CD14-positive monocyte (primary cell): ENCODE results near the gene TIAM1. TPM values are rescaled to one million over a fixed set of nuclear protein-coding genes. Genes with fewer than 3 reads are reported as not detected.

ENCODE experiments used
- DNase-seq, 3 donors: peaks; one replicate each; pipeline ENCODE4 v3.0.0-alpha.2; 2011 to 2022
- H2AFZ ChIP-seq: 2 replicates; pipeline ENCODE4 v1.6.0; 2012; ENCODE audit warnings: mild to moderate bottlenecking, low read depth, low read length, inconsistent platforms; ENCODE audit not compliant: insufficient read depth, poor library complexity, severe bottlenecking
- H3K27ac ChIP-seq, 2 donors: 1 replicate in 1 of 2; 2 replicates in 1 of 2; pipeline ENCODE4 v1.5.1; 2012 to 2013; ENCODE audit warnings: low read length in 2 of 2, control low read depth in 1 of 2, inconsistent platforms in 1 of 2, low read depth in 1 of 2, mild to moderate bottlenecking in 1 of 2
- H3K27me3 ChIP-seq, 2 donors: one replicate each; pipeline versions ENCODE4 v1.6.0 to v1.6.1; 2011 to 2013; ENCODE audit warnings: low read length in 2 of 2; ENCODE audit not compliant: control insufficient read depth in 2 of 2, insufficient read depth in 2 of 2
- H3K36me3 ChIP-seq, 2 donors: replicated peaks in 1 of 2; 1 replicate in 1 of 2; 2 replicates in 1 of 2; pipeline versions ENCODE4 v1.5.1 to v1.6.1; 2012 to 2013; ENCODE audit warnings: low read length in 2 of 2, control low read depth in 1 of 2, inconsistent platforms in 1 of 2, mild to moderate bottlenecking in 1 of 2; ENCODE audit not compliant: insufficient read depth in 2 of 2, control insufficient read depth in 1 of 2
- H3K4me1 ChIP-seq, 2 donors: 1 replicate in 1 of 2; 2 replicates in 1 of 2; pipeline versions ENCODE4 v1.5.1 to v1.6.1; 2012 to 2013; ENCODE audit warnings: low read length in 2 of 2, control low read depth in 1 of 2, inconsistent platforms in 1 of 2, mild to moderate bottlenecking in 1 of 2, moderate library complexity in 1 of 2; ENCODE audit not compliant: insufficient read depth in 2 of 2, control insufficient read depth in 1 of 2
- H3K4me2 ChIP-seq: replicated peaks from 2 replicates; pipeline ENCODE3; 2012; ENCODE audit warnings: low read length, moderate library complexity, mild to moderate bottlenecking; ENCODE audit not compliant: poor library complexity, severe bottlenecking; ENCODE audit errors: extremely low read depth
- H3K4me3 ChIP-seq, 3 experiments: fragments of 200-600 bp in 1 of 3; sonication (generic) in 1 of 3; replicated peaks in 1 of 3; 1 replicate in 2 of 3; 2 replicates in 1 of 3; pipeline ENCODE4 v1.5.1; 2011 to 2013; ENCODE audit warnings: low read length in 3 of 3, mild to moderate bottlenecking in 3 of 3, control low read depth in 2 of 3, low read depth in 2 of 3, inconsistent platforms in 1 of 3, moderate library complexity in 1 of 3
- H3K79me2 ChIP-seq: 2 replicates; pipeline ENCODE4 v1.6.0; 2012; ENCODE audit warnings: mild to moderate bottlenecking, control low read depth, inconsistent platforms, low read length, moderate library complexity; ENCODE audit not compliant: insufficient read depth
- H3K9ac ChIP-seq: 2 replicates; pipeline ENCODE4 v1.6.0; 2017; ENCODE audit warnings: low read length, mild to moderate bottlenecking; ENCODE audit not compliant: insufficient read depth, poor library complexity, severe bottlenecking
- H3K9me3 ChIP-seq, 2 donors: replicated peaks in 1 of 2; 1 replicate in 1 of 2; 2 replicates in 1 of 2; pipeline versions ENCODE4 v1.5.1 to v1.6.1; 2012 to 2013; ENCODE audit warnings: low read length in 2 of 2, control low read depth in 1 of 2; ENCODE audit not compliant: control insufficient read depth in 1 of 2, insufficient read depth in 1 of 2
- H4K20me1 ChIP-seq: 2 replicates; pipeline ENCODE4 v1.6.0; 2012; ENCODE audit warnings: mild to moderate bottlenecking, low read length, control low read depth, moderate library complexity; ENCODE audit not compliant: insufficient read depth
- H3K27ac Mint-ChIP-seq, 7 donors: one replicate each; pipeline ENCODE4 v1.8.0; 2020; ENCODE audit warnings: mild to moderate bottlenecking in 7 of 7, mixed read lengths in 7 of 7, moderate library complexity in 6 of 7, inconsistent platforms in 2 of 7
- H3K27me3 Mint-ChIP-seq, 3 donors: one replicate each; pipeline ENCODE4 v1.8.0; 2021 to 2022; ENCODE audit warnings: low read depth in 3 of 3, mild to moderate bottlenecking in 3 of 3, mixed read lengths in 3 of 3, moderate library complexity in 3 of 3, inconsistent platforms in 1 of 3
- H3K36me3 Mint-ChIP-seq, 2 donors: one replicate each; pipeline ENCODE4 v1.8.0; 2020; ENCODE audit warnings: mixed read lengths in 2 of 2, inconsistent platforms in 1 of 2, mild to moderate bottlenecking in 1 of 2
- H3K4me1 Mint-ChIP-seq: one replicate; pipeline ENCODE4 v1.8.0; 2020; ENCODE audit warnings: mild to moderate bottlenecking, mixed read lengths
- H3K4me3 Mint-ChIP-seq, 2 donors: one replicate each; pipeline ENCODE4 v1.8.0; 2020; ENCODE audit warnings: mild to moderate bottlenecking in 2 of 2, mixed read lengths in 2 of 2, moderate library complexity in 1 of 2
- H3K9me3 Mint-ChIP-seq, 7 donors: one replicate each; pipeline ENCODE4 v1.8.0; 2020 to 2022; ENCODE audit warnings: mixed read lengths in 7 of 7, mild to moderate bottlenecking in 6 of 7, moderate library complexity in 6 of 7, inconsistent platforms in 2 of 7
- WGBS: methylation state at CpG from one replicate; pipeline ENCODE4 v1.1.5; 2013; ENCODE audit warnings: missing lambda C conversion rate; ENCODE audit not compliant: insufficient coverage; 5-methylcytosine and 5-hydroxymethylcytosine counted together
- intact Hi-C, 2 donors: fragments of 100-400 bp; cut with micrococcal nuclease; formaldehyde crosslinking; loops; one replicate each; pipeline versions ENCODE4 v1.15.0 to v1.15.1; 2023
- polyA plus RNA-seq, 3 donors: library from polyadenylated mRNA; depleted of rRNA in 1 of 3; unstranded in 2 of 3; stranded (reverse) in 1 of 3; fragments of 300-500 nt in 2 of 3; fragments of >200 nt in 1 of 3; fragmentation: Illumina TruSeq in 2 of 3; gene quantifications; 1 replicate in 2 of 3; 2 replicates in 1 of 3; pipeline ENCODE4 v1.2.3, GENCODE V29; 2012 to 2021
- TF ChIP-seq, protein P1 (sequence below): fragments of 200-600 bp; IDR thresholded peaks from one replicate; pipeline ENCODE4 v1.8.0; 2022; ENCODE audit warnings: antibody characterized with exemption, mild to moderate bottlenecking

TIAM1 gene
- polyA plus RNA-seq, 3 donors, result 17.7 to 55.0 (median 45.3) TPM

DNA sequence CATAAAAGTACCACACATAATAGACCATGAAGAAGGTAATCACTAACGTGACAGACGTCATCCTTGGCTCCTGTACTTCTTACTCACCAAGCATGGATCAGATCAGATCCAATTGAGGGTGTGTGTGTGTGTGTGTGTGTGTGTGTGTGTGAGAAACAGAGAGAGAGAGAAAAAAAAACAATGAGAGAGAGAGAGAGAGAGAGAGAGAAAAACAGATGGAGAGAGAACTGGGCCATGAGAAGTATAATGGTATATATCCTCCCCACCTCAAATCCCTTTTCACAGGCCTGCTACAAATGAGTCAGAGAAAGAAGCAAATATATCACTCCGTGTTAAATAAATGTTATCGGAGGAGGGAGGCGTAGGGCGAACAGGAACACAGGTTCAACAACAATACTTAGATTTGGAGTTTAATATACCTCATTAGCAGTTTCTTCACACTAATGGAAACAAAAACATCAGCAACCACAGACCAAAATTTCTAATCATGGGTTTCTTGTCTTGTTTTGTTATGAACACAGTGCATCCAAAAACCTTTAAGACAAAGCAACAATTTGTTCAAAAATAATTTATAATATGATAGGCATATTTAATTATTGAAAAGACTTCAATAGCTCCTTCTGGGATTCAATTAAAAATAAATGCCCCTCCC, 45.3 kb downstream of the TIAM1 start:
- no peaks in the 10 kb centered on the region for H3K4me1 ChIP-seq
- Mint-ChIP-seq H3K4me3 (no peak overlapping the region), H3K27ac (peak overlapping the region in 2 of 7 donors; percentile 37 to 52), H3K27me3 (peaks cover 0 to 2% (median 1%) of the 10 kb centered on the region in 3 donors), H3K36me3 (peaks cover 1 to 5% of the 10 kb centered on the region in 2 donors), H3K4me1 (peaks cover 1% of the 10 kb centered on the region), H3K9me3 (peaks cover 2 to 15% (median 3%) of the 10 kb centered on the region in 7 donors)
- H3K9ac ChIP-seq, result no peak overlapping the region
- no peaks in the 10 kb centered on the region for H3K9me3 ChIP-seq
- TF ChIP-seq, protein P1, sequence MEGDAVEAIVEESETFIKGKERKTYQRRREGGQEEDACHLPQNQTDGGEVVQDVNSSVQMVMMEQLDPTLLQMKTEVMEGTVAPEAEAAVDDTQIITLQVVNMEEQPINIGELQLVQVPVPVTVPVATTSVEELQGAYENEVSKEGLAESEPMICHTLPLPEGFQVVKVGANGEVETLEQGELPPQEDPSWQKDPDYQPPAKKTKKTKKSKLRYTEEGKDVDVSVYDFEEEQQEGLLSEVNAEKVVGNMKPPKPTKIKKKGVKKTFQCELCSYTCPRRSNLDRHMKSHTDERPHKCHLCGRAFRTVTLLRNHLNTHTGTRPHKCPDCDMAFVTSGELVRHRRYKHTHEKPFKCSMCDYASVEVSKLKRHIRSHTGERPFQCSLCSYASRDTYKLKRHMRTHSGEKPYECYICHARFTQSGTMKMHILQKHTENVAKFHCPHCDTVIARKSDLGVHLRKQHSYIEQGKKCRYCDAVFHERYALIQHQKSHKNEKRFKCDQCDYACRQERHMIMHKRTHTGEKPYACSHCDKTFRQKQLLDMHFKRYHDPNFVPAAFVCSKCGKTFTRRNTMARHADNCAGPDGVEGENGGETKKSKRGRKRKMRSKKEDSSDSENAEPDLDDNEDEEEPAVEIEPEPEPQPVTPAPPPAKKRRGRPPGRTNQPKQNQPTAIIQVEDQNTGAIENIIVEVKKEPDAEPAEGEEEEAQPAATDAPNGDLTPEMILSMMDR, result no peak
- WGBS, result no CpG with 5 or more reads among the region's 6 CpGs
- H2AFZ ChIP-seq, result no peak overlapping the region
- no peaks in the 10 kb centered on the region for H3K36me3 ChIP-seq
- DNase-seq, result no peak
- H3K4me2 ChIP-seq, result no peak overlapping the region
- no peak overlapping the region for H3K4me3 ChIP-seq
- H3K27ac ChIP-seq, result no peak overlapping the region
- H4K20me1 ChIP-seq, result peaks cover 99% of the 10 kb centered on the region
- H3K27me3 ChIP-seq, result no peaks in the 10 kb centered on the region
- peaks cover 5% of the 10 kb centered on the region for H3K79me2 ChIP-seq
- intact Hi-C loops, result no loop called here

- Histone ChIP-seq H3K4me2 (no peak overlapping the region), H4K20me1 (peaks cover 99% of the 10 kb centered on the region), H3K4me3 (no peak overlapping the region), H3K36me3 (peaks cover 0 to 7% of the 10 kb centered on the region in 2 donors), H2AFZ (no peak overlapping the region), H3K79me2 (peaks cover 5% of the 10 kb centered on the region), H3K4me1 (no peaks in the 10 kb centered on the region), H3K27ac (no peak overlapping the region), H3K27me3 (no peaks in the 10 kb centered on the region), H3K9me3 (no peaks in the 10 kb centered on the region), H3K9ac (no peak overlapping the region)
- H3K27me3 Mint-ChIP-seq, result peaks cover 0 to 2% (median 1%) of the 10 kb centered on the region in 3 donors
- DNase-seq, result no peak
- H3K36me3 Mint-ChIP-seq, result peaks cover 1 to 12% of the 10 kb centered on the region in 2 donors
- TF ChIP-seq, protein P1, result no peak
- H3K9me3 Mint-ChIP-seq, result peaks cover 2 to 17% (median 3%) of the 10 kb centered on the region in 7 donors
- peaks cover 1% of the 10 kb centered on the region for H3K4me1 Mint-ChIP-seq
- intact Hi-C loops, result no loop called here
- H3K4me3 Mint-ChIP-seq, result no peak overlapping the region
- no peak overlapping the region for H3K27ac Mint-ChIP-seq
- 100% methylated on average over 1 of the region's 6 CpGs for WGBS
Observed at GRCh38 chr21:31297806-31298205, 46.3 kb downstream of the TIAM1 start.
